Fibroblast of lung (primary cell): Measurements from ENCODE around the gene CDIPT.

Source experiments
- EZH2 ChIP-seq: IDR thresholded peaks from 2 replicates; pipeline ENCODE4 v1.5.1; 2012; ENCODE audit warnings: low read length, control low read depth, mild to moderate bottlenecking; ENCODE audit errors: missing control alignments
- TF ChIP-seq, protein P1 (sequence below), 2 donors: IDR thresholded peaks in 1 of 2; conservative IDR thresholded peaks in 1 of 2; 1 replicate in 1 of 2; 2 replicates in 1 of 2; pipeline ENCODE4 v1.5.1; 2011 to 2012; ENCODE audit warnings: low read length in 2 of 2, control low read depth in 1 of 2, inconsistent platforms in 1 of 2, low read depth in 1 of 2, mild to moderate bottlenecking in 1 of 2

DNA sequence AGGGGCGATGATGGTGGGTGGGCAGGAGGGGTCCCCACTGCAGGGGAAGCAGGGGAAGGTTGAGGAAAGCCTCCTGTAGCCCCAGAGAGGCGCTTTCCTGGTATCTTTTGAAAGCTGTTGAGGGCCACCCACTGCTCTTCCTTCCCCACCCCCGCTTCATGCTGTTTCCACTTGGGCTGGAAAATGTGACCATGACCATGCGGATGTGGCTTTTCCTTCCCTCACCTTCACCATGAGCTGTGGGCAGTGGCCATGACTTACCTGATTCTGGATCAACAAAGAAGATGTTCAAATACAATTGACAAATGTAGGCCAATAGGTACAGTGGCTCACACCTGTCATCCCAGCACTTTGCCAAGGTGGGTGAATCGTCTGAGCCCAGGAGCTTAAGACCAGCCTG lies 28.9 kb downstream of the CDIPT start:
- TF ChIP-seq, protein P1, sequence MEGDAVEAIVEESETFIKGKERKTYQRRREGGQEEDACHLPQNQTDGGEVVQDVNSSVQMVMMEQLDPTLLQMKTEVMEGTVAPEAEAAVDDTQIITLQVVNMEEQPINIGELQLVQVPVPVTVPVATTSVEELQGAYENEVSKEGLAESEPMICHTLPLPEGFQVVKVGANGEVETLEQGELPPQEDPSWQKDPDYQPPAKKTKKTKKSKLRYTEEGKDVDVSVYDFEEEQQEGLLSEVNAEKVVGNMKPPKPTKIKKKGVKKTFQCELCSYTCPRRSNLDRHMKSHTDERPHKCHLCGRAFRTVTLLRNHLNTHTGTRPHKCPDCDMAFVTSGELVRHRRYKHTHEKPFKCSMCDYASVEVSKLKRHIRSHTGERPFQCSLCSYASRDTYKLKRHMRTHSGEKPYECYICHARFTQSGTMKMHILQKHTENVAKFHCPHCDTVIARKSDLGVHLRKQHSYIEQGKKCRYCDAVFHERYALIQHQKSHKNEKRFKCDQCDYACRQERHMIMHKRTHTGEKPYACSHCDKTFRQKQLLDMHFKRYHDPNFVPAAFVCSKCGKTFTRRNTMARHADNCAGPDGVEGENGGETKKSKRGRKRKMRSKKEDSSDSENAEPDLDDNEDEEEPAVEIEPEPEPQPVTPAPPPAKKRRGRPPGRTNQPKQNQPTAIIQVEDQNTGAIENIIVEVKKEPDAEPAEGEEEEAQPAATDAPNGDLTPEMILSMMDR (conservative IDR thresholded peaks at IDR 0.05 in 1 of 2, IDR thresholded peaks at IDR 0.05 in 1 of 2; ENCODE audit: low read depth in 1 of 2, low read length in 2 of 2): no peak
- no peak for TF ChIP-seq EZH2
